CD4-positive, alpha-beta T cell treated with Interferon gamma for 1 hour (primary cell): ENCODE measurements around the gene KIAA1217.
A peak's percentile ranks its signal among the peaks of the same experiment; 100 is the strongest.

Experiments
- DNase-seq: peaks from one replicate; pipeline ENCODE4 v3.0.0-alpha.2; 2020

KIAA1217 gene

GRCh38 chr10:24518411-24518810, 309.5 kb downstream of the KIAA1217 start:
- no peak for DNase-seq

GRCh38 chr10:24518981-24519597, 310.2 kb downstream of the KIAA1217 start:
- DNase-seq, result no peak

- DNase-seq, result peak; percentile 45
Measured at GRCh38 chr10:24519950-24520349, 311.0 kb downstream of the KIAA1217 start.

GRCh38 chr10:24524314-24524713, 315.4 kb downstream of the KIAA1217 start:
- DNase-seq, result no peak

DNA sequence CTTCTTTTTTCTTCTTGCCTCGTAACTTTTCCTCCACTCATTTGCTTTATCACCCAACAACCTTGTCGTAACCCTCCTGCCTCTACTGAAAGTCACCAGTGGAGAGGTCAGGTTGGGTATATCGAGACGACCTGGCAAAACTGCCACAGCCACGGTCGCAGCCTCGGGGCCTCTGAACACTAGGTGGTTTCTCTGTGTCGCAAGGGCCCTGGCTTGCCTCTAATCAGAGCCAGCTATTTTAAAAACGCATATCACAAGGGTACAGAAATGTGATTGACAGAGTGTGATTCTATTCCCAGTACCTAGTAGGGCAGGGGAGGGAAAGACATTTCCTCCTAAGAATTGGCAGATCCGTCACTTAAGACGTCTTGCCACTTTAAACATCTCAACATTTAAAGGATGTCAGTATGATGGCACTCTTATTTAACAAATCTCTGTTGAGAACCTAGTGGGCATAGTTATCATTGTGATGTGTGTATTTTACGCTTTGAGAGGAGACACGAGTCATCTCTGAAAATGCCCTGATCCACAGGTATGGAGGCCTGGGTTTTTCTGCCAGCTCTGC, 317.2 kb downstream of the KIAA1217 start:
- DNase-seq, result no peak

DNA sequence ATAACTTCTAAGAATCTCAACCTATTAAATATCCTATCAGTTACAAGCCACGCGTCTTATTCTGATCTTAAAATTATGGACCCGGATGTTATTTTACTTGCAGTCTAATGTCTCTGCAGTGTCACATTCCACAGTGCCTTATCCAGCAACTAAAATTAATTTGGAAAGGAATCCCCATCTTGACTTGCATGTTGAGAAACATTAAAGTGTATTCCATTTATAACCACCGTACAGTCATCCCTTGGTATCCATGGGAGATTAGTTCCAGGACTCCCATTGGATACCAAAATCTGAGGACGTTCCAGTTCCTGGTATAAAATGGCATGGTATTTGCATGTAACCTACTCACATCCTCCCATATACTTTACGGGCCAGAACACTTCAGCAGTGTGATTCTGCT, 320.0 kb downstream of the KIAA1217 start:
- no peak for DNase-seq

DNA sequence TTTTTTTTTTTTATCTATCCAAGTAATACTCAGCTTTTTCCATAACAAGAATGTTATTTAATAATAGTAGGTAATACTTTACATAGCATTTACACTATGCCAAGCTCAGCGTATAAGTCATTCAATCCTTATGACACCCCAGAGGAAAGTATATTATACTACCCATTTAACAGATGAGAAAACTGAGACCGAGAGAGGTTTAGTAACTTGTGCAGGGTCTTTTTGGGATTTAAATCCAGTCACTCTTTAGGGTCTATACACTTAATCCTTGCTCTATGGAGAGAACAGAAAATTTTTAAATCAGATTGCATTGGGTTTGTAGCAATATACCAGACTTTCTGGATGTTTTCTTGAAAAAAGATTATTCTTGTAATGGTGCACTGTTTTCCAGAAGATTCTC, 322.5 kb downstream of the KIAA1217 start:
- DNase-seq, result no peak

- DNase-seq, result no peak
Measured at GRCh38 chr10:24533981-24534380, 325.0 kb downstream of the KIAA1217 start.

DNA sequence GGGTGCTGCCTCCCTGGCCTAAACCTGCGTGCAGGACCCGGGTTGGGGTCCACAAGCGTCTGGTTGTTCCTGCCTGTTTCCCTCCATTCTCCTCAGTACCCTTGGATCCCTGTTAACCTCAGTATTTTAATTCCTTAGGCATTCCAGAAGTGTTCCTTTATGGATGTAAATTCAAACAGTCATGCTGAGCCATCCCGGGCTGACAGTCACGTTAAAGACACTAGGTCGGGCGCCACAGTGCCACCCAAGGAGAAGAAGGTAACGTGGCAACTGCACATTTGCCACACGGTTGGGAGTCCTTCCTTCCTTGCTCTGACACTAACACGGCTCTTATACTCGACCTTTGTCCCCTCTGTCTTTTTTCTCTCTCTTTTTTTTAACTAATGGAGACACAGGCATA, 327.7 kb downstream of the KIAA1217 start:
- DNase-seq, result no peak

GRCh38 chr10:24541239-24541753, 332.4 kb downstream of the KIAA1217 start:
- DNase-seq, result no peak

DNA sequence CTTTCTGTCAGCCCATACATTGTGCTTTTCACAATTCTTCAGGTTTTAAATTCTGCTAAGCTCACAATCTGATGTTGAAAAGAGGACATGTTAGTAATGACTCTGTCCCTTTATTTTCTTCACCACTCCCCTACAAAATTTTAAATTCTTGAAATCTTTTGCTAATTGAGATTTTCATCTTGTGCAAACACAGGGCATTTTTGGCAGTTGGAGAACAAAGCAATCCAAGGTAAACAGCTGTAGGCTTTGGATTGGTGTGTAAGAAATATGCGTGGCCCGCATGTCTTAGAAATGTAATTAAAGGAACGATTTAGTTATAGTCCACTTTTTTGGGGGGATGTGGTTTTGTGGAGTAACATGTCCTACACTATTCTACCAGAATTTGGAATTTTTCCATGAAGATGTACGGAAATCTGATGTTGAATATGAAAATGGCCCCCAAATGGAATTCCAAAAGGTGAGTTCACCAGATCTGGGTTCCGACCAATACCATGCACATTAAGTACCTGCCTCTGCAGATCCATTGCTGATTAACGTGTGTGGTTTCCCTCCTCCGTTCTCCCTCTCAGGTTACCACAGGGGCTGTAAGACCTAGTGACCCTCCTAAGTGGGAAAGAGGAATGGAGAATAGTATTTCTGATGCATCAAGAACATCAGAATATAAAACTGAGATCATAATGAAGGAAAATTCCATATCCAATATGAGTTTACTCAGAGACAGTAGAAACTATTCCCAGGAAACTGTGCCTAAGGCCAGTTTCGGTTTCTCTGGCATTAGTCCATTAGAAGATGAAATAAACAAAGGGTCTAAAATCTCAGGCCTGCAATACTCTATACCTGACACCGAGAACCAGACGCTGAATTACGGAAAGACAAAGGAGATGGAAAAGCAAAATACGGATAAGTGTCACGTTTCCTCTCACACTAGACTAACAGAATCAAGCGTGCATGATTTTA, 333.7 kb downstream of the KIAA1217 start:
- no peak for DNase-seq

DNA sequence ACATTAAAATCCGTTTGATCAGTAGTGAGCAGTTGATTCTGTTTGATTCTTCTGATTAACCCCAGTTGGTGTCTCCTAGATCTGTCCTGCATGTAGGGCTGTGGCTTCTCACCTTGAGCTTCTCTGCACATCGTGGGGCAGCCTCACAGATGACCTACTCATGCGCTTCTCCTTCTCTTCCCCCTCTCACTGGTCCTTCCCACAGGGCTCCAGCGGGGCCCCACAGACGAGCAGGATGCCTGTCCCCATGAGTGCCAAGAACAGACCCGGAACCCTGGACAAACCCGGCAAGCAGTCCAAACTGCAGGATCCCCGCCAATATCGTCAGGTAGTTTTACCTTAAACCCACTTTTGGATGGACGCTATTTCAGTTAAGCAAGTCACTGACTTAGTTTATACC, 335.8 kb downstream of the KIAA1217 start:
- no peak for DNase-seq

GRCh38 chr10:24545585-24545984, 336.6 kb downstream of the KIAA1217 start:
- DNase-seq, result no peak

DNA sequence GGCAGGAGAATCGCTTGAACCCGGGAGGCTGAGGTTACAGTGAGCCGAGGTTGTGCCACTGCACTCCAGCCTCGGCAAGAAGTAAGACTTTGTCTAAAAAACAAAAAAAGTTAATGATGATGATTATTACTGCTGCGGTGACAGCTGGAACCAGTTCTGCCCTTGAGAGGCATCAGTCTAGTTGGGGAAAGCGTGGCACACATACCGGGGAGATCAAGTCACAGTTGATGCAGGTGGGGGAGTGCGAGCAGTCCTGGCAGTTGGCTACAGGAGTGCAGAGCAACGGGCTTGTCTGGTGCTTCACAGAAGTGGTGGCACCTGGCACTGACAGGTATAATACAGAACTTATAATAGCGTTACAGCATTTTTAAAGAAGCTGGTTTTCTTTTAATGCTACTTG, 341.7 kb downstream of the KIAA1217 start:
- no peak for DNase-seq

GRCh38 chr10:24551161-24551560, 342.2 kb downstream of the KIAA1217 start:
- no peak for DNase-seq

DNA sequence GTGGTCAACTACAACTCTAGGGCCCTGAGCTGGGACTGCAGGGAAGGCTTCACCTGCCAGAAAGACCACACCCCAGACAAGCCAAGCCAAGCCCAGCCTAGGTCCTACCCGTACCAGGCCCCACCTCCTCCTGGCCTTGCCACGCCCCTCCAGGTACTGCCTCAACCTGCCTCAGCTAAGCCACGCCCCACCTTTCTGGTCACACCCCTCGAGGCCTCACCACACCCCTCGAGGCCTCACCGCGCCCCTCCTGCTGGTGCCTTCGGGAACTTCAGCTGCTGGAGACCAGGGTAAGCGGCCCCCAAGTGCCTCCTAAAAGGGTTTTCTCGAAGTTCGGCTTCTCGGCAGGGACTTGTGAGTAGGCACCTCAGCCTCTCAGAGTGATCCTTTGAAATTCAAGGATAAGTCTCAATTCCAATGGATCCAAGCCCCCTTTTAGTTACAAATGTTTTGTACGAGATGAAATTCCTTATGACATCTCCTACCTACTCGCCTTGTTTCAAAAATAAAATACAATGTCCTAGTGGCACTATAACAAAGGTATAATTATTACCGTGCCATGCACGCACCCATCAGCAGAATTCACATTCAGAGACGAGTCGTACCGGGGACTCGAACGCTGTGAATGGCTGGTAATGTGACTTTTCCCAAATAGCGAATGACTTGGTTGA, 343.5 kb downstream of the KIAA1217 start:
- DNase-seq, result no peak

GRCh38 chr10:24553051-24553612, 344.2 kb downstream of the KIAA1217 start:
- no peak for DNase-seq

DNA sequence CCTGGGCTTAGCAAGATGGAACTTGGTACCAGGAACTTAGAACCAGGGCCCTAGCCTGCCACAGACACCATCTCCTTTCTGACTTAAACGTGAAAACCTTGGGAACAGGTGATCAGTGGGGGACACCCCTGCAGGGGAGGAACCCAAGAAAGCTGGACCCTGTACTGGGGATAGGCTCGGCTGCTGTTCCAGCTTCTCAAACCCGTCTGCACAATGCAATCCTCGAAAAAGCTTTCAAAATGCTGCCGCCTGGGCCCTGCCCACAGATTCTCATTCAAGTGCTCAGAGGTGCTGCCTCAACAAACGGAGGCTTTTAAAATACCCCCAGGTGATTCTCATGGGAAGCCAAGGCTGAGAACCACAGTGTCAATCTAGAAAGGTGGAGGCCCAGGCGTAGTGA, 345.1 kb downstream of the KIAA1217 start:
- DNase-seq, result no peak

DNA sequence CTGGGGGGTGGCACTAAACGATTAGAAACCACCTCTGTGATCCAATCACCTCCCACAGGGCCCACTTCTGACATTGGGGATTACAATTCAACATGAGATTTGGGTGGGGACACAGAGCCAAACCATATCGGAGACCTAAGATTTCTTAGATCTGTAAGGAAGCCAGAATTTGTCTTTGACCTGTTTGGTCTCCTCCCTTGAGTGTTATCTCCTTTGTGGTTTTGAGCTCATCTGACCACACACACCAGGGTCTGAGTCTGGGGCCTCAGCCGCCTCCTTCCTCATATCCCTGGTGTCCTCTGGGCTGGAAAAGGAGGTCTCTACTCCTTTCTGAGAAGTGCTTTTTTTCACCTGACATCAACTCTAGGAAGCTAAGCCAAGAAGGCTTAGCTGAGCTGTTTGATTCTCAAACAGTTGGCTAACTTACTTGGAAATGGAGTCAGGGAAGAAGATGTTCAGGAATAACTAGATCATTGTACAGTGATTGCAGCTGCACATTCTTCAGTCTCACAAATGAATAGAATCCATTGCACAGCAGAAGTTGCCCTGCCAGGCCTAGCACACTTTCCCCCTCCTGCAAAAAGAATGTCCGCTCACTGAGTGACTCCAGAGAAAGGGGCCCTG, 347.3 kb downstream of the KIAA1217 start:
- no peak for DNase-seq

- peak; percentile 6 for DNase-seq
Measured at GRCh38 chr10:24556750-24557742, 348.1 kb downstream of the KIAA1217 start.

- DNase-seq, result no peak
Measured at GRCh38 chr10:24561453-24561852, 352.5 kb downstream of the KIAA1217 start.
